Keratinocyte (primary cell): ENCODE measurements around the gene ACAP3.

Source experiments
- CTCF ChIP-seq, 3 experiments: IDR thresholded peaks in 1 of 3; conservative IDR thresholded peaks in 1 of 3; optimal IDR thresholded peaks in 1 of 3; 2 replicates in 2 of 3; 3 replicates in 1 of 3; pipeline versions ENCODE3 to v1.5.1; 2011; ENCODE audit warnings: low read length in 3 of 3, mild to moderate bottlenecking in 3 of 3, moderate library complexity in 2 of 3, control low read depth in 1 of 3, inconsistent platforms in 1 of 3; ENCODE audit not compliant: insufficient read depth in 2 of 3; ENCODE audit errors: extremely low read depth in 1 of 3
- EZH2 ChIP-seq: IDR thresholded peaks from one replicate; pipeline ENCODE4 v1.6.1; 2012; ENCODE audit warnings: inconsistent platforms, mild to moderate bottlenecking, low read length, moderate library complexity

- TF ChIP-seq CTCF (optimal IDR thresholded peaks at IDR 0.05 in 1 of 3, IDR thresholded peaks at IDR 0.05 in 1 of 3, conservative IDR thresholded peaks at IDR 0.05 in 1 of 3; ENCODE audit: extremely low read depth in 1 of 3, insufficient read depth in 2 of 3, low read length in 3 of 3): no peak
- TF ChIP-seq EZH2: no peak
Measured at GRCh38 chr1:1298861-1299685, 8.7 kb downstream of the ACAP3 start.
